ENCODE data around the gene ADAMTSL1. TPM values are rescaled to one million over a fixed set of nuclear protein-coding genes. Genes with fewer than 3 reads are reported as not detected.
A peak's percentile ranks its signal among the peaks of the same experiment; 100 is the strongest.

The ADAMTSL1 gene
- total RNA-seq, 6 donors from 2014 or later: 0.44 to 6.4 (median 2.3) TPM; not detected in 1

GRCh38 chr9:18776836-18777820 is 303.2 kb downstream of the ADAMTSL1 start:
- WGBS, 2 donors: 95 to 96% methylated on average over 25 to 72 of the region's 73 CpGs
- Histone ChIP-seq H3K27ac (no peak overlapping the region), H3K4me3 (no peak overlapping the region), H3K4me1 (no peaks in the 10 kb centered on the region), H3K27me3 (no peaks in the 10 kb centered on the region), H3K9me3 (no peaks in the 10 kb centered on the region), H3K36me3 (no peaks in the 10 kb centered on the region)
- DNase-seq (peak in 1 of 2 donors; percentile 81), ATAC-seq (ENCODE audit: low FRiP score in 2 of 2) (peak; percentile 24 to 42)
- TF ChIP-seq POLR2AphosphoS5 (IDR thresholded peaks at IDR 0.05): no peak
- no peak for TF ChIP-seq POLR2A (IDR thresholded peaks at IDR 0.05)
- no peak for TF ChIP-seq CTCF (IDR thresholded peaks at IDR 0.05)
- no peak for TF ChIP-seq EP300 (IDR thresholded peaks at IDR 0.05)

- TF ChIP-seq POLR2A (IDR thresholded peaks at IDR 0.05): no peak
- no peak for TF ChIP-seq CTCF (IDR thresholded peaks at IDR 0.05)
- TF ChIP-seq EP300 (IDR thresholded peaks at IDR 0.05): no peak
- no peak for TF ChIP-seq POLR2AphosphoS5 (IDR thresholded peaks at IDR 0.05)
- Histone ChIP-seq H3K4me1 (no peaks in the 10 kb centered on the region), H3K4me3 (no peak overlapping the region), H3K27me3 (no peaks in the 10 kb centered on the region), H3K9me3 (no peaks in the 10 kb centered on the region), H3K36me3 (no peaks in the 10 kb centered on the region), H3K27ac (no peak overlapping the region)
- ATAC-seq (ENCODE audit: low FRiP score in 2 of 2) (no peak), DNase-seq (no peak)
- 88 to 100% methylated on average over 1 to 2 of the region's 2 CpGs for WGBS, 2 donors
These were observed 304.2 kb downstream of the ADAMTSL1 start for GRCh38 chr9:18778147-18778546.

GRCh38 chr9:18778846-18779245 is 304.9 kb downstream of the ADAMTSL1 start:
- TF ChIP-seq EP300 (IDR thresholded peaks at IDR 0.05): no peak
- TF ChIP-seq CTCF (IDR thresholded peaks at IDR 0.05): no peak
- no peak for TF ChIP-seq POLR2AphosphoS5 (IDR thresholded peaks at IDR 0.05)
- TF ChIP-seq POLR2A (IDR thresholded peaks at IDR 0.05): no peak
- Histone ChIP-seq H3K4me1 (no peaks in the 10 kb centered on the region), H3K27me3 (no peaks in the 10 kb centered on the region), H3K4me3 (no peak overlapping the region), H3K27ac (no peak overlapping the region), H3K9me3 (no peaks in the 10 kb centered on the region), H3K36me3 (no peaks in the 10 kb centered on the region)
- 82 to 85% methylated on average over 2 of the region's 2 CpGs for WGBS, 2 donors
- ATAC-seq (ENCODE audit: low FRiP score in 2 of 2) (no peak), DNase-seq (no peak)

GRCh38 chr9:18783909-18784308 is 310.0 kb downstream of the ADAMTSL1 start:
- DNase-seq (no peak), ATAC-seq (ENCODE audit: low FRiP score in 2 of 2) (no peak)
- 59 to 74% methylated on average over 3 of the region's 3 CpGs for WGBS, 2 donors
- TF ChIP-seq POLR2AphosphoS5 (IDR thresholded peaks at IDR 0.05): no peak
- TF ChIP-seq EP300 (IDR thresholded peaks at IDR 0.05): no peak
- TF ChIP-seq POLR2A (IDR thresholded peaks at IDR 0.05): no peak
- no peak for TF ChIP-seq CTCF (IDR thresholded peaks at IDR 0.05)
- Histone ChIP-seq H3K27me3 (no peaks in the 10 kb centered on the region), H3K4me1 (peaks cover 0 to 9% (median 2%) of the 10 kb centered on the region in 4 donors), H3K36me3 (no peaks in the 10 kb centered on the region), H3K27ac (no peak overlapping the region), H3K4me3 (no peak overlapping the region), H3K9me3 (no peaks in the 10 kb centered on the region)
